GM12873 (cell line): ENCODE results near the gene EGFR.

Experiments
- TF ChIP-seq, protein P1 (sequence below): IDR thresholded peaks from 2 replicates; pipeline ENCODE4 v1.5.1; 2012; ENCODE audit warnings: low read depth, mild to moderate bottlenecking, moderate library complexity, low read length, control low read depth; ENCODE audit not compliant: insufficient read depth; ENCODE audit errors: missing control alignments

EGFR gene

DNA sequence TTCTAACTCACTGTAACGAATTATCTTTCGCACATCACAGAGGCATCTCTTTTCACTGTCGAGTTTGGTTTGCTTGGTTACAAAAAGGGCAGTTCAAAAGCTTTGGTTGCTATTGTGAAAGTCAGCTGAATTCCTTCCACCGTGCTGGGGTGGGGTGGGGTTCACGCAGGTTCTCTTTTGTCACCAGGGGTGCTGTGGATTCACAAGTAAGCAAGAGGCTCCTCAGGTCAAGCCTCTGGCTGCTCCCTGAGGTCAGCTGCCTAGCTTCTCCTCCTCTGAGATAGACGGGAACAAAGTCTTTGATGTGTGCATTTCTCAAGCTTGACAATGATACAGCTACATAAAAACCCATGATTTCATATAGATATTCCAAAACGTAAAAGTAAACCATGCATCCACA lies 47.7 kb downstream of the EGFR start:
- TF ChIP-seq, protein P1, sequence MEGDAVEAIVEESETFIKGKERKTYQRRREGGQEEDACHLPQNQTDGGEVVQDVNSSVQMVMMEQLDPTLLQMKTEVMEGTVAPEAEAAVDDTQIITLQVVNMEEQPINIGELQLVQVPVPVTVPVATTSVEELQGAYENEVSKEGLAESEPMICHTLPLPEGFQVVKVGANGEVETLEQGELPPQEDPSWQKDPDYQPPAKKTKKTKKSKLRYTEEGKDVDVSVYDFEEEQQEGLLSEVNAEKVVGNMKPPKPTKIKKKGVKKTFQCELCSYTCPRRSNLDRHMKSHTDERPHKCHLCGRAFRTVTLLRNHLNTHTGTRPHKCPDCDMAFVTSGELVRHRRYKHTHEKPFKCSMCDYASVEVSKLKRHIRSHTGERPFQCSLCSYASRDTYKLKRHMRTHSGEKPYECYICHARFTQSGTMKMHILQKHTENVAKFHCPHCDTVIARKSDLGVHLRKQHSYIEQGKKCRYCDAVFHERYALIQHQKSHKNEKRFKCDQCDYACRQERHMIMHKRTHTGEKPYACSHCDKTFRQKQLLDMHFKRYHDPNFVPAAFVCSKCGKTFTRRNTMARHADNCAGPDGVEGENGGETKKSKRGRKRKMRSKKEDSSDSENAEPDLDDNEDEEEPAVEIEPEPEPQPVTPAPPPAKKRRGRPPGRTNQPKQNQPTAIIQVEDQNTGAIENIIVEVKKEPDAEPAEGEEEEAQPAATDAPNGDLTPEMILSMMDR: no peak

DNA sequence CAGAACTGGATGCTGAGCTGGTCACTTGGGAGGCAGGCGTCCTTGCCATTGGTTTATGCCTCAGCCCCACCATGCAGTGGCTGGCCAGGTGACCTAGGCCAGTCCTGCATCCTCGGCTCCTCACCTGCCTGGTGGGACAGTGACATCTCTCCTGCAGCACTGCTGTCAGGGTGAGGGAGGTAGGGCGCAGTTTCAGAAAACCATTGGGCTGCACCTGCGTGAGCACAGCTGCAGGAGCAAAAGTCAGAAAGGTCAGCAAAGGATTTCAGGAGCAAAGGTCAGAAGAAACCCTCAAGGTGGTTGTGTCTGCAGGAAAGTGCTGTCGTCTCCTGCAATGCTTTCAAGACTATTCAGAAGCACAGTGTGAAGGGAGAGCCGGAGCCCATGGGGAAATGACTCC lies 48.1 kb downstream of the EGFR start:
- TF ChIP-seq, protein P1: no peak

DNA sequence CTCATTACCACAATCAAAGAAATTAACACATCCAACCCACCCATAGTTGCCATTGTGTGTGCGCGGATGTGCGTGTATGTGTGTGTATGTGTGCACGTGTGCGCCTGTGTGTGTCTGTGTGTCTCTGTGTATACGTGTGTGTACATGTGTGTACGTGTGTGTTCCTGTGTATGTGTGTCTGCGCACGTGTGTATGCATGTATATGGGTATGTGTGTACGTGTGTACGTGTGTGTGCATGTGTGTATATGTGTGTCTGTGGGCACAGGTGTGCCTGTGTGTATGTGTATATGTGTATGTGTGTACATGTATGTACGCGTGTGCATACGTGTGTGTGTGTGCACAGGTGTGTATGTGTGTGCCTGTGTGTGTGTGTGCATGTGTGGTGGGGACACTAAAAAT lies 48.9 kb downstream of the EGFR start:
- TF ChIP-seq, protein P1: no peak

DNA sequence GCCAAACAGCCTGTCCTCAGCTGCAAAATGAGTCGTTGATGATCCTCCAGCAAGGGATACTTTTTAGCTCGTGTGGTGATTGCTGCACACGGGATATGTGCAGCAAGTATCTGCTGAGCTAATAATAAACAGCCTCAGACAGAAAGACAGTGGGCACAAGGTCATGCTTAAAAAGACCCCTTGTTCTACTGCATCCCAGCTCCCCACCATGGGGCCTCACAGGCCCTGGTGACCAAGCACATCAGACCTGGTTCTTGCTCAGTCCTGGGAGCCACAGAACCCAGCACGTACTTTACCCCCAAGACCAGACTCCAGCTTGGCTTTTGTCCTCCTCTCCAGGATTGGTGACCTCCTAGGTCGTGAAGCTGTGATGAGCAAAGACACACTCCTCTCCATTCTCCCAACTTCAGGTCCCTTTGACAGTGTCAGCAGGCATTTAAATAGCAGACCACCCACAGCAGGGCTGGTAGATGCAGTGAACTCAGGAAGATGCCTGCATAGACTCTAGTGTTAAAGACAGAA lies 50.5 kb downstream of the EGFR start:
- TF ChIP-seq, protein P1: no peak

DNA sequence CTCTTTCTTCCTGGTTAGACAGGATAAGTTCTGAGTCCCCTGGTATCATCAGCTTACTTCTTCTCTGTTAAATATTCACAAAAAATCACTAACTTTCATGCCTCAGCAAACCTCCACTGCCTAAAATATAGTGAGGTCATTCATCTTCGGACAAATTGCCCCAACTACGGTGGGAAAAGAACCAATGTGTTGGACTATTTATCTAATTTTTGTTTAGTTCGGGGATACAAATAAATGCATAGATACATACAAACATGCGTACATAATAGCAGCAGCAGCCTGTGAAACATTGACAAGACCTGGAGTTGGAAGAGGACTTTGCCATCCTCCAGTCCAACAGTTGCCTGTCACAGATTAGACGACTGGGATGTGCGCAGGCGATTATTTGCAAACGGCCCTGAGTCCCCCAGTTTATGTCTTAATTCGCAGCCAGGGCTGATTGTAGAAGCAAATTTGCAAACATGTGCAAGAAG lies 51.5 kb downstream of the EGFR start:
- TF ChIP-seq, protein P1: no peak

DNA sequence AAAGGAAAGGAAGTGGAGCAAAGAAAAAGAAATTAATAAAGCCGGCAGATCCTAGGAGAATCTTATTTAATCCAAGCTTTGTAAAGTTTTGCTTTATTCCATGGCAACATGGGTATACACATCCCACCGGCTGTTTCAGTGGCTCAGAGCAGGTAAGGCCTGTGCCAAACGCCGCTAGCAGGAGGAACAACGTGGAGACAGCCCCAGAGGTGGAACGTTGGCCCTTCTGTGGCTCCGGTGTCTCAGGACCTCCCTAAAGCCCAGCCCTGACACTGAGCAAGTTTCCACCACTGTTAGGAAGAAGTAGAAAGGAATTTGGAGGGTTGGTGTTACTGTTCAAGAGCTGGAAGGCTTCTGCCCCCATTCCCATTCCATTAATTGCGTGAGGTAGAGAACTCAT lies 52.0 kb downstream of the EGFR start:
- TF ChIP-seq, protein P1: no peak

DNA sequence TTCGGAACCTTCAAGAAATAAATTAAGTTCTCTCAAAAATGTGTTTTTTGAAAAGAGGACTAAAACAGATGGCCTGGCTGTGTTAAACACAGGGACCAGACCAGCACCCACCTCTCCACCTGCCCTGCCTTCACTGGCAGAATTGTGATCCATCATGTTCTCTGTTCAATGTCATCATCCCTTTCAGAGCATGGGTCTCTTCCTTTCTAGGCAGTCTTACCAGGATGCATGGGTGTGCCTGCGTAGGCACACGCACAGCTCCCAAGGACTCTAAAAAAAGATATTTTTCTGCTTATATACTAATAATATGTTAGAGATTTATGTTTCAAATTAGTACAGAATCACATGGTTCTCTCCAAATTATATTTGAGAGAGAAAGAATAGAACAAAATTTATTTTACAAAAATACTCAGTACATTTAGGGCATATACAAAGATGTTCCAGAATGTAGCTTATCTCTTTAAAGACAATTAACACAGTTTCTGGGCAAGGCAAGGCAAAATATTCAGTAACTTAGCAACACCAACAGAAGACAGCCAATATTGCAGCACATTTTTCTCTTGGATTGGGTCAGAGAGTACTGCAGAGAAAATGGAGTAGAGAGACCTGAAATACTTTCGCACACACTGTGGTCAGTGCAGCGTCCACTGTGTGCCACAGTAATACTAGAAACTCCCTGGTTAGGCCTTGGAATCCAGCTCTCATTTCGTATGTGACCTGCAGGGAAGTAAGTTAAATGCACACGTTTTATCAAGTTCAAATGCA lies 52.8 kb downstream of the EGFR start:
- TF ChIP-seq, protein P1: no peak
